K562 (cell line): Measurements from ENCODE around the gene OXLD1. TPM values are rescaled to one million over a fixed set of nuclear protein-coding genes. Genes with fewer than 3 reads are reported as not detected.

Experiments
- CBX5 ChIP-seq: IDR thresholded peaks from 2 replicates; pipeline ENCODE4 v1.6.1; 2014; ENCODE audit warnings: low read depth, borderline replicate concordance
- CCNT2 ChIP-seq: IDR thresholded peaks from 2 replicates; pipeline ENCODE4 v1.6.1; 2011; ENCODE audit warnings: borderline replicate concordance, low read depth, mild to moderate bottlenecking, moderate library complexity, mixed read lengths, low read length; ENCODE audit not compliant: insufficient read length; ENCODE audit errors: extremely low read depth
- EP300 ChIP-seq: IDR thresholded peaks from 2 replicates; pipeline ENCODE4 v1.6.1; 2012; ENCODE audit warnings: low read length, improper control_type of control experiment
- ERF ChIP-seq: fragments of 450-650 bp; formaldehyde crosslinking; IDR thresholded peaks from 2 replicates; pipeline ENCODE4 v1.4.0; 2020; ENCODE audit warnings: mild to moderate bottlenecking, mixed read lengths
- GATAD2A ChIP-seq: fragments of 450-650 bp; IDR thresholded peaks from 2 replicates; pipeline ENCODE4 v1.6.1; 2017
- HDAC6 ChIP-seq: IDR thresholded peaks from 2 replicates; pipeline ENCODE4 v1.6.1; 2012; ENCODE audit warnings: low read depth, mild to moderate bottlenecking, control low read depth, inconsistent platforms, low read length, moderate library complexity
- MBD1 ChIP-seq: fragments of 250-450 bp; sonication (Bioruptor Pico); IDR thresholded peaks from 2 replicates; pipeline ENCODE4 v1.8.0; 2022; ENCODE audit warnings: inconsistent platforms
- POU5F1 ChIP-seq: fragments of 150-350 bp; IDR thresholded peaks from 2 replicates; pipeline ENCODE4 v1.6.1; 2014; ENCODE audit warnings: borderline replicate concordance, low read length, low read depth, mild to moderate bottlenecking; ENCODE audit not compliant: partially characterized antibody
- RBM25 ChIP-seq: fragments of 200-400 bp; formaldehyde crosslinking; IDR thresholded peaks from 2 replicates; pipeline ENCODE4 v1.6.1; 2018; ENCODE audit warnings: low read length, low read depth, moderate library complexity; ENCODE audit not compliant: severe bottlenecking
- TCF15 ChIP-seq: fragments of 250-450 bp; sonication (Bioruptor Pico); IDR thresholded peaks from 2 replicates; pipeline ENCODE4 v1.8.0; 2022; ENCODE audit warnings: moderate library complexity, mild to moderate bottlenecking, inconsistent platforms
- ZNF639 ChIP-seq, 2 experiments: fragments of 200-800 bp in 1 of 2; sonication (Bioruptor generic) in 1 of 2; sonication (generic) in 1 of 2; formaldehyde crosslinking in 1 of 2; IDR thresholded peaks in 1 of 2; conservative IDR thresholded peaks in 1 of 2; 2 replicates each; pipeline versions ENCODE4 v1.5.0 to v1.6.1; 2016 to 2020; ENCODE audit warnings: missing compliant biosample characterization in 1 of 2, missing genetic modification characterization in 1 of 2, missing genetic modification reagents in 1 of 2
- polyA plus RNA-seq, 8 experiments: library from polyadenylated mRNA; depleted of rRNA in 4 of 8; stranded (reverse) in 5 of 8; unstranded in 3 of 8; fragments of >200 nt; fragmentation: Nextera tagmentation in 2 of 8; fragmentation: Illumina TruSeq in 1 of 8; extraction: Ambion mirVana in 2 of 8; extraction: Trizol in 1 of 8; gene quantifications; 2 replicates each; pipeline versions ENCODE4 v1.2.1 to v1.2.3, GENCODE V29; 2011 to 2014; ENCODE audit warnings: inconsistent platforms in 1 of 8, missing spikeins in 1 of 8
- total RNA-seq, 7 experiments: library from RNA; depleted of rRNA in 6 of 7; stranded (reverse); fragments of >200 nt in 6 of 7; fragmentation: Illumina TruSeq in 2 of 7; extraction: Trizol in 2 of 7; gene quantifications; 2 replicates each; pipeline versions ENCODE4 v1.2.1 to v1.2.3, GENCODE V29; 2011 to 2021; ENCODE audit warnings: low replicate concordance in 1 of 7

Gene OXLD1
- total and polyA plus RNA-seq, 9 of the 15 experiments (the other 6 are each of a cell fraction or from before 2014, with no cell fraction given): 4.4 to 115 (median 29.3) TPM

GRCh38 chr17:81681672-81682071 lies 15.3 kb upstream of the OXLD1 start (continued):
- TF ChIP-seq HDAC6 (no peak), ZNF639 (CRISPR knock-in tag; conservative IDR thresholded peaks at IDR 0.05 in 1 of 2, IDR thresholded peaks at IDR 0.05 in 1 of 2) (no peak), CBX5 (no peak), EP300 (no peak), GATAD2A (no peak), ERF (CRISPR knock-in tag) (no peak), TCF15 (CRISPR knock-in tag) (no peak), POU5F1 (no peak), RBM25 (no peak), MBD1 (CRISPR knock-in tag) (no peak), CCNT2 (no peak)
